Karpas-422 (cell line): ENCODE data around the gene FXYD2. TPM values are rescaled to one million over a fixed set of nuclear protein-coding genes. Genes with fewer than 3 reads are reported as not detected.
"Not testable (repeated sequence)": the region's sequence is repeated elsewhere in the genome, so short reads cannot be mapped to it uniquely, and the experiment has no call there.

Experiments used
- DNase-seq: peaks from one replicate; pipeline ENCODE4 v3.0.0-alpha.2; 2015
- H2AFZ ChIP-seq: fragments of 200-600 bp; sonication (generic); 2 replicates; pipeline ENCODE4 v1.6.1; 2014; ENCODE audit warnings: antibody characterized with exemption, low read length, mixed read lengths
- H3K27ac ChIP-seq: fragments of 200-600 bp; sonication (generic); 2 replicates; pipeline ENCODE4 v1.5.1; 2014; ENCODE audit warnings: mild to moderate bottlenecking, low read length, moderate library complexity
- H3K27me3 ChIP-seq: fragments of 200-600 bp; sonication (generic); 2 replicates; pipeline ENCODE4 v1.6.1; 2014; ENCODE audit warnings: low read length, mixed read lengths
- H3K36me3 ChIP-seq: fragments of 200-600 bp; sonication (generic); 2 replicates; pipeline ENCODE4 v1.6.1; 2014; ENCODE audit warnings: low read length, mixed read lengths; ENCODE audit not compliant: insufficient read depth
- H3K4me1 ChIP-seq: fragments of 200-600 bp; sonication (generic); 2 replicates; pipeline ENCODE4 v1.6.1; 2014; ENCODE audit warnings: mild to moderate bottlenecking, low read length, mixed read lengths
- H3K4me2 ChIP-seq: fragments of 200-600 bp; sonication (generic); 2 replicates; pipeline ENCODE4 v1.6.1; 2014; ENCODE audit warnings: low read length, low read depth, mild to moderate bottlenecking; ENCODE audit not compliant: poor library complexity, severe bottlenecking
- H3K4me3 ChIP-seq: fragments of 200-600 bp; sonication (generic); 2 replicates; pipeline ENCODE4 v1.5.1; 2014; ENCODE audit warnings: mild to moderate bottlenecking, antibody characterized with exemption, low read length, mixed read lengths
- H3K79me2 ChIP-seq: fragments of 200-600 bp; sonication (generic); 2 replicates; pipeline ENCODE4 v1.6.1; 2014; ENCODE audit warnings: mild to moderate bottlenecking, low read length, mixed read lengths
- H3K9ac ChIP-seq: fragments of 200-600 bp; sonication (generic); 2 replicates; pipeline ENCODE4 v1.6.0; 2014; ENCODE audit warnings: low read length
- H3K9me2 ChIP-seq: fragments of 200-600 bp; sonication (generic), shearing (Covaris generic); replicated peaks from 2 replicates; pipeline ENCODE4 v1.6.0; 2014; ENCODE audit warnings: mild to moderate bottlenecking, low read length, moderate library complexity; ENCODE audit not compliant: insufficient read depth
- H3K9me3 ChIP-seq: fragments of 300-700, 200-600 bp; sonication (generic); 2 replicates; pipeline ENCODE4 v1.6.1; 2014; ENCODE audit warnings: low read length, mixed read lengths
- H4K20me1 ChIP-seq: fragments of 200-600 bp; sonication (generic); 2 replicates; pipeline ENCODE4 v1.6.1; 2014; ENCODE audit warnings: mild to moderate bottlenecking, antibody characterized with exemption, low read length, low read depth; ENCODE audit not compliant: insufficient read depth
- total RNA-seq: library from RNA; depleted of rRNA; stranded (reverse); fragments of >200 nt; shearing (Covaris generic); gene quantifications from 2 replicates; pipeline ENCODE4 v1.2.3, GENCODE V29; 2014; ENCODE audit warnings: low replicate concordance

FXYD2 gene
- total RNA-seq, 1 experiment from 2014 or later, result 3.1 TPM

DNA sequence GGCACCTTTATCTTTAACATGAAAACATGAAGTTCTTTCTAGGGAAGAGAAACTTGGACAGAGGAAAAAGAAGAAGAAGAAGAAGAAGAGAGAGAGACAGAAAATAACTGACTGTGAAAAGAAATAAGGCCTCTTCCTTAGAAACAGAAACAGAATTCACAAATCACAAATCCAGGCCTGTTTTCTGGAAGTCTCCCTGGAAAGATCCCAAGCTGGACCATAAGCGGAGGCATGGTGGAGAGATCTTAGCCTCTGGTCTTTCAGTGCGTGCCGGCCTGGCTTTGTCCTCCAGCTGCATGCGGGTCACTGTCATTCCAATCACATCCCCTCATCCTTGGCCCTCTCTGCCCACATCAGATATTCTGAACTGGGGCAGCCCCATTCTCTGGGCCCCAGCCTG is 45.1 kb upstream of the FXYD2 start:
- no peak overlapping the region for H3K27ac ChIP-seq
- H3K4me1 ChIP-seq, result no peaks in the 10 kb centered on the region
- H3K79me2 ChIP-seq, result no peaks in the 10 kb centered on the region
- no peak overlapping the region for H3K9ac ChIP-seq
- no peaks in the 10 kb centered on the region for H3K27me3 ChIP-seq
- DNase-seq, result no peak
- no peaks in the 10 kb centered on the region for H3K9me3 ChIP-seq
- H3K4me2 ChIP-seq, result no peak overlapping the region
- no peaks in the 10 kb centered on the region for H4K20me1 ChIP-seq
- no peaks in the 10 kb centered on the region for H3K36me3 ChIP-seq
- H3K9me2 ChIP-seq, result no peaks in the 10 kb centered on the region
- no peak overlapping the region for H2AFZ ChIP-seq
- H3K4me3 ChIP-seq, result no peak overlapping the region

DNA sequence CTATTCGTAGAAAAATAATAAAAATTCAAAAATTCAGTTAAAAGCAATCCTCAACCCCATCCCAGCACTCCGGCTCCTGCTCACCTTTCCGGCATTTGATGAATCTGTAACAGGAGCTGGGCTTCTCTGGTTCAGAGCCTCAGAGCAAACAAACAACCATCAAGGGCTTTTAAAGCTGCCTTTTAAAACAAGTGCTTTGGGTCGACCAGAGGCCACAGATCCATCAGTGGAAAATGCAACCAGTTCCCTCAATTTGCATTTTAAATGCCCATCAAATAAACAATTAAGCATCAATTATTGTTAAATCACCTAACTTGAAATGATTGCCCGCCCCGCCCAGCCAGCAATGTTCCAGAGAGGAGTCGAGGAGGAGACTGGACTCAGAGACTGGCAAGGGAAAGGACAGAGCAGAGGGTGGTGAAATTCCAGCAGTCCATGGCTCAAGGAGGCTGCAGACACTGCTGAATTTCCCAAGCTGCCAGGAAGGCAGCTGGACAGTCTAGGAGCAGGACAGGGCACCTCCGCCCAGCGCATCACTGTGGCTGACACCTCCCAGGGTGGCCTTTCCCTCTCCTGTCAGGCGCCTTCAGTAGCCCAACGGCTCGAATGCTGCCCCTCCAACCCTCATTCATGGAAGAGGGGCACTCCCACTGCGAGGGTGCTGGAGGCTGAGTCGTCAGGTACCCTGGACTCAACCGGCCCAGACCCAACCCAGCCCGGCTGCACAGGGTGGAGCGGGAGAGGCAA is 44.4 kb upstream of the FXYD2 start:
- no peaks in the 10 kb centered on the region for H3K36me3 ChIP-seq
- H3K4me3 ChIP-seq, result no peak overlapping the region
- H3K27ac ChIP-seq, result no peak overlapping the region
- H4K20me1 ChIP-seq, result no peaks in the 10 kb centered on the region
- no peaks in the 10 kb centered on the region for H3K4me1 ChIP-seq
- no peak for DNase-seq
- H3K9ac ChIP-seq, result no peak overlapping the region
- H3K4me2 ChIP-seq, result no peak overlapping the region
- H3K9me3 ChIP-seq, result no peaks in the 10 kb centered on the region
- H3K79me2 ChIP-seq, result no peaks in the 10 kb centered on the region
- no peaks in the 10 kb centered on the region for H3K9me2 ChIP-seq
- H2AFZ ChIP-seq, result no peak overlapping the region
- H3K27me3 ChIP-seq, result no peaks in the 10 kb centered on the region

DNA sequence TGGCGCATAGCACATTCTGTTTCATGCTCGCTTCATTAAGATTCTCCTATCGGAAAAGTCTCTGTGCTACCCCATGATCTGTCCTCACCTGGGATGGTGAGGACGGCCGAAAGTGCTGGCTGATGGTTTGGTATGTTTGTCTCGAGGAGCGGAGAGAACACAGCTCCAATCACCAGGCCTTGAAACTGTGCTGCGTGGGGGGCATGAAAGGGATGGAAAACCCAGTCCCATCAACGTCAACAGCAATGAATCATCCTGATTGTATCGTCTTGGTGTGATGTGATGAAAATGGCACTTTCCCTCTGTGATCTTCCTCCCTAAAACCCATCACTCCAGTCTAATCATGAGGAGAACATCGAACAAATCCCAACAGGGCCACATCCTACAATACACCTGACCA is 43.5 kb upstream of the FXYD2 start:
- no peak overlapping the region for H3K4me2 ChIP-seq
- no peaks in the 10 kb centered on the region for H3K79me2 ChIP-seq
- H3K9me3 ChIP-seq, result no peaks in the 10 kb centered on the region
- no peak overlapping the region for H3K4me3 ChIP-seq
- H3K27me3 ChIP-seq, result no peaks in the 10 kb centered on the region
- no peaks in the 10 kb centered on the region for H4K20me1 ChIP-seq
- no peaks in the 10 kb centered on the region for H3K9me2 ChIP-seq
- no peak for DNase-seq
- no peak overlapping the region for H3K9ac ChIP-seq
- no peak overlapping the region for H2AFZ ChIP-seq
- no peak overlapping the region for H3K27ac ChIP-seq
- H3K4me1 ChIP-seq, result no peaks in the 10 kb centered on the region
- H3K36me3 ChIP-seq, result no peaks in the 10 kb centered on the region

DNA sequence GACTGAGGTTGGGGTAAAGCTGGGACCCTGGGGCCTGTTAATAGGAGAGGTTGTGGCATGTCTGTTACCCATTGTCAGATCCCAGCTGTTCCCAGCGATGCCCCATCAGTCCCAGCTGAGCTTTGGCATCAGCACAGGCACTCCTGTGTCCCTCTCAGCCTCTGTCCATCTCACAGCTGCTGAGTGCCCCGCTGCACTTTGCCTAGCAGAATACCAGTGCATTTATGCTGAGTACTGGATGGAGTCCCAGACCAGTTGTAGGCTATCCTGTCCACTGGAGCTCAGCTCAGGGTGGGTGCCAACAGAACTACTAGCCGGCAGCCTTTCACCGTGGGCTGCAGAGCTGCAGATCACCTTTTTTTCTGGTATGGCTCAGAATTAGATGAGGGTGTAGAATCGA is 42.0 kb upstream of the FXYD2 start:
- H4K20me1 ChIP-seq, result no peaks in the 10 kb centered on the region
- no peaks in the 10 kb centered on the region for H3K9me3 ChIP-seq
- no peak overlapping the region for H2AFZ ChIP-seq
- peaks cover 4% of the 10 kb centered on the region for H3K4me1 ChIP-seq
- no peak overlapping the region for H3K9ac ChIP-seq
- no peak overlapping the region for H3K4me3 ChIP-seq
- DNase-seq, result no peak
- no peak overlapping the region for H3K4me2 ChIP-seq
- no peak overlapping the region for H3K27ac ChIP-seq
- H3K36me3 ChIP-seq, result no peaks in the 10 kb centered on the region
- no peaks in the 10 kb centered on the region for H3K9me2 ChIP-seq
- H3K27me3 ChIP-seq, result no peaks in the 10 kb centered on the region
- H3K79me2 ChIP-seq, result no peaks in the 10 kb centered on the region

DNA sequence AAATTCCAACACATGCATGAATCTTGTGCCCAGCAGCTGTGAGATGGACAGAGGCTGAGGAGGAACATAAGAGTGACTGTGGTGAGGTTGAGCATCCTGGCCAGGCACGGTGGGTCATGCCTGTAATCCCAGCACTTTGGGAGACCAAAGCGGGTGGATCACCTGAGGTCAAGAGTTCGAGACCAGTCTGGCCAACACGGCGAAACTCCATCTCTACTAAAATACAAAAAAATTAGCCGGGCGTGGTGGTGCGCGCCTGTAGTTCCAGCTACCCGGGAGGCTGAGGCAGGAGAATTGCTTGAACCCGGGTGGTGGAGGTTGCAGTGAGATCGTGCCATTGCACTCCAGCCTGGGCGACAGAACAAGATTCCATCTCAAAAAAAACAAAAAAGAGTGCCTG is 41.0 kb upstream of the FXYD2 start:
- not testable (repeated sequence) for H3K27me3 ChIP-seq, H3K9ac ChIP-seq, H3K4me2 ChIP-seq, H4K20me1 ChIP-seq, H3K36me3 ChIP-seq, H3K79me2 ChIP-seq, H3K9me2 ChIP-seq, H3K9me3 ChIP-seq, H3K4me3 ChIP-seq, H3K27ac ChIP-seq, H3K4me1 ChIP-seq, H2AFZ ChIP-seq, DNase-seq

DNA sequence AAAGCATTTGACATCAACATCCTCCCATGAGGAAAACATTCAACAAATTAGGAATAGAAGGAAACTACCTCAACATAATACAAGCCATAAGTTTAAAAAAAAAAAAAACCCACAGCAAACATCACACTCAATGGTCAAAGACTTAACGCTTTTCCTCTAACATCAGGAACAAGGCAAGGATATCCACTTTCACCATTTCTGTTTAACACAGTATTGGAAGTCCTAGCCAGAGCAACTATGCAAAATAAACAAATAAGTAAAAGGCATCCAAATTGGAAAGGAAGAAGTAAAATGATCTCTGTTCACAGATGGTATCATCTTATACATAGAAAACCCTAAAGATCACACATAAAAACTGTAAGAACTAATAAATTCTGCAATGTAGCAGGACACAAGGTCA is 38.8 kb upstream of the FXYD2 start:
- Histone ChIP-seq H2AFZ (no peak overlapping the region), H3K4me2 (no peak overlapping the region), H3K4me1 (peaks cover 7% of the 10 kb centered on the region)

DNA sequence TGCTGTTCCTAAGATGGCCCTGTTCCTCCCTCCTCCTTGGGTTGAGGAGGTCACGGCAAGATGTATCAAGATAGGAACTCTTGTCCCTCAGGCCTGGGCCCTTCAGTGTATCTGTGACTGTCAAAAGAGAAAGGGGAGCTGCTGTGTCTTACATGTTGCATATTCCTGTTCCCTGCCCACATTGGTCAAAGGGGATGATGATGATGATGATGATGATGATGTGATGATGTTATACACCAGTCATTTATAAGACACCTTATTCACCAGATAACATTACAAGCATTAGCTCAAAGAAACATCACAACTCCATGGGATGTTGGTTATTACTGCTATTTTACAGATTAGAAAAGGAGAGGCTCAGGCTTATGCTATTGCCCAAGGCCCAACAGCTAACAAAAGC is 38.2 kb upstream of the FXYD2 start:
- H3K4me1 ChIP-seq, result peaks cover 7% of the 10 kb centered on the region
- H3K27me3 ChIP-seq, result no peaks in the 10 kb centered on the region

More for the DNA sequence above, 38.8 kb upstream of the FXYD2 start:
- no peaks in the 10 kb centered on the region for H4K20me1 ChIP-seq
- no peak overlapping the region for H3K4me3 ChIP-seq
- H3K79me2 ChIP-seq, result no peaks in the 10 kb centered on the region
- H3K36me3 ChIP-seq, result no peaks in the 10 kb centered on the region
- DNase-seq, result no peak
- H3K27me3 ChIP-seq, result no peaks in the 10 kb centered on the region
- H3K9ac ChIP-seq, result no peak overlapping the region
- no peaks in the 10 kb centered on the region for H3K9me2 ChIP-seq
- H3K9me3 ChIP-seq, result no peaks in the 10 kb centered on the region
- H3K27ac ChIP-seq, result no peak overlapping the region

DNA sequence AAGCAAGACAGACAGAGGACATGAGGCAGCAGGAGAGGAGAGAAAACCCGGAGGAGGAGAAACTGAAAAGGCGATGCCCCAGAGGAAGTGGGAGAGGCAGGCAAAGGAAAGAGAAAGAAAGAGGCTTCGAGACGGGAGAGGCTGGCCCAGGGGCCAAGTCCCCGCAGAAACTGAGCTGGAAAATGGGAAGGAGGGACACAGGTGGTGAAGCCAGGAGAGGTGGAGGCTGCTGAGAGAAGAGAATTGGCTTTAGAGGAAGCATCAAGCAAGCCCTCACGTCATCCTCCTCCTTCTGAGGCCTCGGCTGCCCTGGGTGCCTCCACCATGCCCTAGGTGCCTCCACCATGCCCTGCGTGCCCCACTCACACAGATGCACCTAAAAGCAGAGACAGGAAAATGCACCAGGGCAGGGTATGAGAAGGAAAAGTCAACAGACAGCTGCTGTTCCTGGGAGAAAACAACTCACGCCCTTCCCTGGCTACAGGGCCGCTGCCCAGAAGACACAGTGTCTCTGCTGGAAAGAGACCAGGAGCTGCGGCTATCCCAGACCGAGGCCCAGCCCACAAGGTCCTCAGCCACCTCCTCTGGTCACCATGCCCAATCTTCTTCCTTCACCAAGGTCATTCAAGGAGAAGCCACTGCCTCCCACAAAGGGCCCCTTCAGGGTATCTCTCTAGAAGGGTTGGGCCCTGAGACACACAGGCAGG is 37.6 kb upstream of the FXYD2 start:
- H2AFZ ChIP-seq, result no peak overlapping the region
- peaks cover 7% of the 10 kb centered on the region for H3K4me1 ChIP-seq
- H3K9me3 ChIP-seq, result no peaks in the 10 kb centered on the region
- H3K79me2 ChIP-seq, result no peaks in the 10 kb centered on the region
- H3K4me2 ChIP-seq, result no peak overlapping the region
- H3K27ac ChIP-seq, result no peak overlapping the region
- H3K27me3 ChIP-seq, result no peaks in the 10 kb centered on the region
- no peak for DNase-seq
- H3K9me2 ChIP-seq, result no peaks in the 10 kb centered on the region
- no peak overlapping the region for H3K9ac ChIP-seq
- H3K36me3 ChIP-seq, result no peaks in the 10 kb centered on the region
- H3K4me3 ChIP-seq, result no peak overlapping the region
- H4K20me1 ChIP-seq, result no peaks in the 10 kb centered on the region

More for the DNA sequence above, 38.2 kb upstream of the FXYD2 start:
- no peak overlapping the region for H3K27ac ChIP-seq
- no peak overlapping the region for H3K4me3 ChIP-seq
- no peaks in the 10 kb centered on the region for H3K36me3 ChIP-seq
- no peak overlapping the region for H2AFZ ChIP-seq
- no peaks in the 10 kb centered on the region for H3K9me3 ChIP-seq
- H3K4me2 ChIP-seq, result no peak overlapping the region
- no peak for DNase-seq
- H3K9me2 ChIP-seq, result no peaks in the 10 kb centered on the region
- no peak overlapping the region for H3K9ac ChIP-seq
- no peaks in the 10 kb centered on the region for H4K20me1 ChIP-seq
- H3K79me2 ChIP-seq, result no peaks in the 10 kb centered on the region
